B cell (primary cell): ENCODE results near the gene GLIS1. TPM values are rescaled to one million over a fixed set of nuclear protein-coding genes. Genes with fewer than 3 reads are reported as not detected.

Experiments
- ATAC-seq: fragments of 200-7000 bp; cut with Tn5 transposase; one replicate; pipeline ENCODE4 v1.10.0; 2021; ENCODE audit warnings: low read depth, mild to moderate bottlenecking, moderate number of reproducible peaks, moderate library complexity
- CTCF ChIA-PET: fragments of 350-600 bp; sonication (Branson Sonifier 250); formaldehyde crosslinking; loops from one replicate; lab custom pipeline; 2021; ENCODE audit warnings: antibody characterized with exemption, inconsistent platforms; lab: Charles Lee
- POLR2A ChIA-PET: fragments of 350-600 bp; sonication (Branson Sonifier 250); formaldehyde crosslinking; loops from one replicate; lab custom pipeline; 2021; ENCODE audit warnings: antibody characterized with exemption; lab: Charles Lee
- DNase-seq: peaks from one replicate; pipeline ENCODE4 v3.0.0; 2013
- H2AFZ ChIP-seq: 2 replicates; pipeline ENCODE4 v1.6.1; 2012; ENCODE audit warnings: mild to moderate bottlenecking, low read depth, low read length; ENCODE audit not compliant: insufficient read depth, poor library complexity, severe bottlenecking
- H3K27ac ChIP-seq, 2 donors: 1 replicate in 1 of 2; 2 replicates in 1 of 2; pipeline ENCODE4 v1.5.1; 2012 to 2013; ENCODE audit warnings: low read length in 2 of 2, mild to moderate bottlenecking in 2 of 2, moderate library complexity in 1 of 2
- H3K27me3 ChIP-seq, 4 experiments: fragments of 200-600 bp in 1 of 4; sonication (generic) in 1 of 4; replicated peaks in 1 of 4; 1 replicate in 2 of 4; 2 replicates in 2 of 4; pipeline versions ENCODE4 v1.6.1 to v1.7.0; 2013 to 2016; ENCODE audit warnings: low read length in 3 of 4, mild to moderate bottlenecking in 2 of 4, mixed read lengths in 1 of 4, moderate library complexity in 1 of 4; ENCODE audit not compliant: insufficient read depth in 4 of 4, control insufficient read depth in 3 of 4; ENCODE audit errors: control extremely low read depth in 1 of 4
- H3K36me3 ChIP-seq, 2 experiments: replicated peaks in 1 of 2; 1 replicate in 1 of 2; 2 replicates in 1 of 2; pipeline versions ENCODE4 v1.6.1 to v1.7.1; 2013; ENCODE audit warnings: low read length in 1 of 2; ENCODE audit not compliant: insufficient read depth in 2 of 2, control insufficient read depth in 1 of 2; ENCODE audit errors: control extremely low read depth in 1 of 2, extremely low read depth in 1 of 2
- H3K4me1 ChIP-seq, 2 donors: fragments of 200-600 bp in 1 of 2; sonication (generic) in 1 of 2; 1 replicate in 1 of 2; 2 replicates in 1 of 2; pipeline versions ENCODE4 v1.5.1 to v1.6.1; 2013 to 2017; ENCODE audit warnings: low read length in 2 of 2; ENCODE audit not compliant: control insufficient read depth in 2 of 2, insufficient read depth in 2 of 2
- H3K4me2 ChIP-seq: replicated peaks from 2 replicates; pipeline ENCODE3; 2012; ENCODE audit warnings: mild to moderate bottlenecking, low read depth, low read length; ENCODE audit not compliant: poor library complexity, severe bottlenecking
- H3K4me3 ChIP-seq, 5 experiments: fragments of 200-600 bp in 1 of 5; sonication (generic) in 1 of 5; 1 replicate in 3 of 5; 2 replicates in 2 of 5; pipeline versions ENCODE4 v1.5.1 to v1.7.0; 2011 to 2016; ENCODE audit warnings: low read length in 4 of 5, mild to moderate bottlenecking in 4 of 5, low read depth in 2 of 5, control low read depth in 1 of 5, moderate library complexity in 1 of 5; ENCODE audit not compliant: insufficient read depth in 1 of 5; ENCODE audit errors: control extremely low read depth in 1 of 5, extremely low read depth in 1 of 5
- H3K79me2 ChIP-seq: fragments of 200-600 bp; sonication (generic); one replicate; pipeline ENCODE4 v1.6.0; 2016; ENCODE audit warnings: low read length; ENCODE audit not compliant: control insufficient read depth, insufficient read depth
- H3K9ac ChIP-seq: fragments of 200-600 bp; sonication (generic); 2 replicates; pipeline ENCODE4 v1.6.1; 2017; ENCODE audit warnings: mild to moderate bottlenecking, low read length, moderate library complexity
- H3K9me3 ChIP-seq, 3 donors: one replicate each; pipeline versions ENCODE4 v1.6.1 to v1.7.1; 2013; ENCODE audit warnings: low read length in 2 of 3; ENCODE audit not compliant: control insufficient read depth in 2 of 3, insufficient read depth in 1 of 3; ENCODE audit errors: control extremely low read depth in 1 of 3
- H4K20me1 ChIP-seq: 2 replicates; pipeline ENCODE4 v1.6.0; 2012; ENCODE audit warnings: mild to moderate bottlenecking, low read length; ENCODE audit not compliant: insufficient read depth, control insufficient read depth, poor library complexity, severe bottlenecking
- H3K27ac Mint-ChIP-seq: one replicate; pipeline ENCODE4 v1.8.0; 2021; ENCODE audit warnings: mixed read lengths
- H3K27me3 Mint-ChIP-seq: one replicate; pipeline ENCODE4 v1.8.0; 2021; ENCODE audit warnings: mixed read lengths
- H3K4me1 Mint-ChIP-seq: one replicate; pipeline ENCODE4 v1.8.0; 2021; ENCODE audit warnings: mixed read lengths
- H3K4me3 Mint-ChIP-seq: one replicate; pipeline ENCODE4 v1.8.0; 2021; ENCODE audit warnings: mixed read lengths
- H3K9me3 Mint-ChIP-seq: one replicate; pipeline ENCODE4 v1.8.0; 2022; ENCODE audit warnings: mixed read lengths; ENCODE audit not compliant: insufficient read depth
- EZH2 ChIP-seq: IDR thresholded peaks from 2 replicates; pipeline ENCODE4 v1.6.1; 2012; ENCODE audit warnings: borderline replicate concordance, low read depth, mild to moderate bottlenecking, moderate library complexity, low read length; ENCODE audit not compliant: insufficient read depth, poor library complexity, severe bottlenecking
- WGBS: methylation state at CpG from one replicate; pipeline ENCODE4 v1.1.5; 2013; ENCODE audit warnings: missing lambda C conversion rate; ENCODE audit not compliant: insufficient coverage; 5-methylcytosine and 5-hydroxymethylcytosine counted together
- intact Hi-C: fragments of 100-400 bp; cut with micrococcal nuclease; formaldehyde crosslinking; loops from one replicate; pipeline ENCODE4 v1.10.0; 2022
- polyA plus RNA-seq: library from polyadenylated mRNA; depleted of rRNA; stranded (reverse); fragments of >200 nt; gene quantifications from 2 replicates; pipeline ENCODE4 v1.2.3, GENCODE V29; 2012
- total RNA-seq, 2 donors: library from RNA; stranded (reverse); fragments of 120-200 nt in 1 of 2; gene quantifications; 1 replicate in 1 of 2; 2 replicates in 1 of 2; pipeline versions ENCODE4 v1.2.3 to v1.2.4, GENCODE V29; 2013 to 2022
- TF ChIP-seq, protein P1 (sequence below): fragments of 200-600 bp; IDR thresholded peaks from one replicate; pipeline ENCODE4 v1.8.0; 2022; ENCODE audit warnings: antibody characterized with exemption, mild to moderate bottlenecking

Gene GLIS1
- total and polyA plus RNA-seq, 2 donors (not counting 1 experiment from before 2014, with no cell fraction given): not detected

GRCh38 chr1:53481456-53481855 lies 257.5 kb downstream of the GLIS1 start:
- H3K27ac Mint-ChIP-seq: no peak overlapping the region
- no peaks in the 10 kb centered on the region for H3K79me2 ChIP-seq
- no peaks in the 10 kb centered on the region for H3K4me1 Mint-ChIP-seq
- no peak overlapping the region for H3K4me2 ChIP-seq
- H3K36me3 ChIP-seq: no peaks in the 10 kb centered on the region
- H3K4me3 Mint-ChIP-seq: no peak overlapping the region
- CTCF ChIA-PET: no interaction called here
- no peaks in the 10 kb centered on the region for H3K9me3 ChIP-seq
- intact Hi-C loops: no loop called here
- no peaks in the 10 kb centered on the region for H3K4me1 ChIP-seq
- no peak for ATAC-seq
- TF ChIP-seq, protein P1, sequence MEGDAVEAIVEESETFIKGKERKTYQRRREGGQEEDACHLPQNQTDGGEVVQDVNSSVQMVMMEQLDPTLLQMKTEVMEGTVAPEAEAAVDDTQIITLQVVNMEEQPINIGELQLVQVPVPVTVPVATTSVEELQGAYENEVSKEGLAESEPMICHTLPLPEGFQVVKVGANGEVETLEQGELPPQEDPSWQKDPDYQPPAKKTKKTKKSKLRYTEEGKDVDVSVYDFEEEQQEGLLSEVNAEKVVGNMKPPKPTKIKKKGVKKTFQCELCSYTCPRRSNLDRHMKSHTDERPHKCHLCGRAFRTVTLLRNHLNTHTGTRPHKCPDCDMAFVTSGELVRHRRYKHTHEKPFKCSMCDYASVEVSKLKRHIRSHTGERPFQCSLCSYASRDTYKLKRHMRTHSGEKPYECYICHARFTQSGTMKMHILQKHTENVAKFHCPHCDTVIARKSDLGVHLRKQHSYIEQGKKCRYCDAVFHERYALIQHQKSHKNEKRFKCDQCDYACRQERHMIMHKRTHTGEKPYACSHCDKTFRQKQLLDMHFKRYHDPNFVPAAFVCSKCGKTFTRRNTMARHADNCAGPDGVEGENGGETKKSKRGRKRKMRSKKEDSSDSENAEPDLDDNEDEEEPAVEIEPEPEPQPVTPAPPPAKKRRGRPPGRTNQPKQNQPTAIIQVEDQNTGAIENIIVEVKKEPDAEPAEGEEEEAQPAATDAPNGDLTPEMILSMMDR: no peak
- TF ChIP-seq EZH2: no peak
- no peaks in the 10 kb centered on the region for H4K20me1 ChIP-seq
- H3K27me3 ChIP-seq: peaks cover 0 to 4% (median 0%) of the 10 kb centered on the region in 4 experiments
- no peak overlapping the region for H2AFZ ChIP-seq
- no peak overlapping the region for H3K27ac ChIP-seq
- no peak overlapping the region for H3K4me3 ChIP-seq
- H3K9ac ChIP-seq: no peak overlapping the region
- no peak for DNase-seq
- peaks cover 23% of the 10 kb centered on the region for H3K27me3 Mint-ChIP-seq
- no peaks in the 10 kb centered on the region for H3K9me3 Mint-ChIP-seq
- 93% methylated on average over 7 of the region's 7 CpGs for WGBS
- POLR2A ChIA-PET: no interaction called here

DNA sequence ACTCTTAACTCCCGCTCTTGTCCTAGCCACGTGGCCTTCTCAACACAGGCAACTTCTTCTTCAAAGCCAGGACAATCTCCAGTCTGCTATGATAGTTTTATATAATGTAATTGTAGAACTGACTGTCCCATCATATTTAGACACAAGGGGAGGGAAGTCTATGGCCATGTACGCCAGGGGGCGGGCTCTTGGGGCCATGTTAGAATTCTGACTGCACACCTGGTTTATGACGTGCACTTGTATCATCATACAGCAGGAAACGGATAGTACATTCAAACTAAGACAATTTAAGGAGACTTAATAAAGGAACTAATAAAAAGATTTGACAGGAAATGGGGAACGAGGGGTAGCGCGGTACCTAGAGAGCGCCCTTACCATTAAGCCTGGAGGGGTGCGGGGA lies 258.3 kb downstream of the GLIS1 start:
- intact Hi-C loops: no loop called here

More for the DNA sequence above, 258.3 kb downstream of the GLIS1 start:
- H3K27me3 ChIP-seq: peaks cover 0 to 2% (median 0%) of the 10 kb centered on the region in 4 experiments
- H3K9me3 ChIP-seq: no peaks in the 10 kb centered on the region
- Mint-ChIP-seq H3K9me3 (no peaks in the 10 kb centered on the region), H3K4me3 (no peak overlapping the region), H3K27ac (no peak overlapping the region), H3K27me3 (peaks cover 26% of the 10 kb centered on the region), H3K4me1 (no peaks in the 10 kb centered on the region)
- no peaks in the 10 kb centered on the region for H4K20me1 ChIP-seq
- H3K79me2 ChIP-seq: no peaks in the 10 kb centered on the region
- ChIA-PET POLR2A (no interaction called here), CTCF (no interaction called here)
- no peak overlapping the region for H3K4me3 ChIP-seq
- no peak overlapping the region for H3K9ac ChIP-seq
- H3K4me2 ChIP-seq: no peak overlapping the region
- H3K36me3 ChIP-seq: no peaks in the 10 kb centered on the region
- TF ChIP-seq, protein P1: no peak
- no peak for TF ChIP-seq EZH2
- H2AFZ ChIP-seq: no peak overlapping the region
- WGBS: 90% methylated on average over 5 of the region's 11 CpGs
- no peak overlapping the region for H3K27ac ChIP-seq
- no peaks in the 10 kb centered on the region for H3K4me1 ChIP-seq
- no peak for ATAC-seq
- DNase-seq: no peak
